Measurements from ENCODE around the gene TSPAN18.

DNA sequence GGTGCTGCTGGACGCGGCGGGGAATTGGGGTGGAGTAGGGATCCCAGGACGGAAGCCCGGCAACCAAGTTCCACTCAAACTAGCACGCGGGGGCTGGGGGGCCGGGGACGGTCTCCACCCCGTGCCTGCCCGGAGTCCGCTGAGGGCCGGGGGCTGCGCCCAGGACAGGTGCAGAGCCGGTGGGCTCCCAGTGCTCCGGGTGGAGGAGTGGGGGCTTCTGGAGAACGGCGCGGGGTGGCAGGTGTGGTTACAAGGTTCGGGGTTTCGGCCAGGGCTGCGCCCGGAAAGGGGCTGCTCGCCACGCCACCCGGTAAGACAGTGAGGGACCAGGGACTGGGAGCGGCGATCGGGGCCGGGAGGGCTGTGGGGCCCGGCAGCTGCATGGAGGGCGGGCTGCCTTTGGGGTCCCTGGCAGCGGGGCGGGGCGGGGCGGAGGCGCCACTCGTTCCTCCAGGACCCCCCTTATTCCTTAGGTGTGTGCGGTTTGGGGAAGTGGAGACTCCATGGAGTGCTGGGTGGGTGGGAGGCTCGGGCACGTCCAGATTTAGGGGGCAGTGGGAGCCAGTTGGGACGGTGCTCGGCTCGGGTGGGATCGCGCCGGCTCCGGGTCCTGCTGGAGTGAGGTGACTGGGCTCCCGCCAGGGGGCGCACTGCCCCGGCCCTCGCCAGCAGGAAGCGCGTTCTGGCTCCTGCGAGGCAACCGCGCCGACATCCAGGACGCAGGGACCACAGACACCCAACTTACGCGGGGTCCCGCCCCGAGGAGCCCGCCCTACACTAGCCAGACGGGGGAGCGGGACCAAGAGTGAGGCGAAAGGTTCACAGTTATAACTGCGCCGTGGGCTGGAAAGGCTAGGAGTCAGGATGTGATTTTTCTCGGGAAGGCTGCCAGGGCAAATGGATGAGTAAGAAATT is 868 bp downstream of the TSPAN18 start:
- peak; percentile 82 to 97 (median 96) for TF ChIP-seq CTCF (IDR thresholded peaks at IDR 0.05)
- no peak for TF ChIP-seq POLR2A (IDR thresholded peaks at IDR 0.05)
- peak; percentile 19 to 38 (median 24) for TF ChIP-seq POLR2AphosphoS5 (IDR thresholded peaks at IDR 0.05)

Data from transverse colon (tissue), 4 donors.